H9 (cell line): ENCODE data around the gene PCDHA8. TPM values are rescaled to one million over a fixed set of nuclear protein-coding genes. Genes with fewer than 3 reads are reported as not detected.

ENCODE experiments used
- DNase-seq: peaks from one replicate; pipeline ENCODE4 v3.0.0-alpha.2; 2017
- H2AFZ ChIP-seq: one replicate; pipeline ENCODE4 v1.6.1; 2013; ENCODE audit warnings: mild to moderate bottlenecking, low read length, control low read depth, moderate library complexity
- H2AK5ac ChIP-seq: 2 replicates; pipeline ENCODE4 v1.6.1; 2013; ENCODE audit warnings: low read length, control low read depth, mixed read lengths; ENCODE audit not compliant: insufficient read length
- H2BK120ac ChIP-seq: one replicate; pipeline ENCODE4 v1.6.1; 2013; ENCODE audit warnings: low read depth, mild to moderate bottlenecking, low read length, control low read depth, inconsistent platforms; ENCODE audit not compliant: poor library complexity, severe bottlenecking
- H2BK12ac ChIP-seq: 2 replicates; pipeline ENCODE4 v1.6.1; 2013; ENCODE audit warnings: low read length, control low read depth, mixed read lengths, low read depth; ENCODE audit not compliant: insufficient read length
- H2BK15ac ChIP-seq: 2 replicates; pipeline ENCODE4 v1.6.1; 2013; ENCODE audit warnings: low read depth, low read length, control low read depth
- H2BK20ac ChIP-seq: one replicate; pipeline ENCODE4 v1.6.1; 2013; ENCODE audit warnings: low read depth, mild to moderate bottlenecking, low read length, control low read depth, inconsistent platforms; ENCODE audit not compliant: poor library complexity, severe bottlenecking
- H2BK5ac ChIP-seq: 2 replicates; pipeline ENCODE4 v1.6.1; 2013; ENCODE audit warnings: low read length, control low read depth, mixed read lengths; ENCODE audit not compliant: insufficient read length
- H3K14ac ChIP-seq: 2 replicates; pipeline ENCODE4 v1.6.1; 2013; ENCODE audit warnings: low read length, control low read depth; ENCODE audit not compliant: insufficient read depth
- H3K18ac ChIP-seq: 2 replicates; pipeline ENCODE4 v1.6.1; 2013; ENCODE audit warnings: low read depth, mild to moderate bottlenecking, mixed read lengths, low read length, control low read depth; ENCODE audit not compliant: insufficient read length
- H3K23ac ChIP-seq: 2 replicates; pipeline ENCODE4 v1.6.1; 2013; ENCODE audit warnings: low read length, control low read depth, mixed read lengths, low read depth; ENCODE audit not compliant: insufficient read length
- H3K23me2 ChIP-seq: 2 replicates; pipeline ENCODE4 v1.6.1; 2013; ENCODE audit warnings: low read depth, mild to moderate bottlenecking, mixed read lengths, low read length, control low read depth; ENCODE audit not compliant: insufficient read length, poor library complexity, severe bottlenecking
- H3K27ac ChIP-seq: 2 replicates; pipeline ENCODE4 v1.5.1; 2013; ENCODE audit warnings: low read length, control low read depth, mixed read lengths, low read depth; ENCODE audit not compliant: insufficient read length
- H3K27me3 ChIP-seq: 2 replicates; pipeline ENCODE4 v1.6.1; 2013; ENCODE audit warnings: low read length, control low read depth, inconsistent platforms; ENCODE audit not compliant: insufficient read depth
- H3K4ac ChIP-seq: 2 replicates; pipeline ENCODE4 v1.6.1; 2013; ENCODE audit warnings: low read depth, mild to moderate bottlenecking, control low read depth, inconsistent platforms, low read length, moderate library complexity
- H3K4me1 ChIP-seq: 2 replicates; pipeline ENCODE4 v1.6.1; 2013; ENCODE audit warnings: low read length, control low read depth, inconsistent platforms; ENCODE audit not compliant: insufficient read depth
- H3K4me2 ChIP-seq: 2 replicates; pipeline ENCODE4 v1.6.1; 2013; ENCODE audit warnings: low read length, control low read depth, mixed read lengths; ENCODE audit not compliant: insufficient read length, insufficient read depth
- H3K56ac ChIP-seq: 2 replicates; pipeline ENCODE4 v1.6.1; 2013; ENCODE audit warnings: low read depth, mild to moderate bottlenecking, mixed read lengths, low read length, control low read depth; ENCODE audit not compliant: insufficient read length
- H3K79me1 ChIP-seq: 2 replicates; pipeline ENCODE4 v1.6.1; 2013; ENCODE audit warnings: low read depth, mild to moderate bottlenecking, moderate library complexity, low read length, control low read depth, inconsistent platforms; ENCODE audit not compliant: insufficient read depth, poor library complexity, severe bottlenecking
- H3K79me2 ChIP-seq: 2 replicates; pipeline ENCODE4 v1.6.1; 2013; ENCODE audit warnings: low read length, control low read depth, inconsistent platforms; ENCODE audit not compliant: insufficient read depth
- H3K9ac ChIP-seq: 2 replicates; pipeline ENCODE4 v1.6.1; 2013; ENCODE audit warnings: low read length, control low read depth, mixed read lengths; ENCODE audit not compliant: insufficient read length; ENCODE audit errors: extremely low read depth
- H3K9me3 ChIP-seq: one replicate; pipeline ENCODE4 v1.6.1; 2013; ENCODE audit warnings: low read depth, low read length, inconsistent platforms; ENCODE audit not compliant: control insufficient read depth
- H3T11ph ChIP-seq: one replicate; pipeline ENCODE4 v1.6.1; 2013; ENCODE audit warnings: mild to moderate bottlenecking, low read length, control low read depth, inconsistent platforms
- H4K20me1 ChIP-seq: one replicate; pipeline ENCODE4 v1.6.1; 2013; ENCODE audit not compliant: control insufficient read depth, insufficient read length, insufficient read depth
- H4K5ac ChIP-seq: 2 replicates; pipeline ENCODE4 v1.6.1; 2013; ENCODE audit warnings: low read depth, mild to moderate bottlenecking, mixed read lengths, low read length, control low read depth; ENCODE audit not compliant: insufficient read length
- H4K8ac ChIP-seq: replicated peaks from 2 replicates; pipeline ENCODE4 v1.6.1; 2013; ENCODE audit warnings: low read length, control low read depth, mixed read lengths, low read depth; ENCODE audit not compliant: insufficient read length
- H4K91ac ChIP-seq: 2 replicates; pipeline ENCODE4 v1.6.1; 2013; ENCODE audit warnings: low read depth, mild to moderate bottlenecking, moderate library complexity, mixed read lengths, low read length, control low read depth; ENCODE audit not compliant: insufficient read length
- H3K27ac Mint-ChIP-seq, 3 experiments: 2 replicates in 2 of 3; 3 replicates in 1 of 3; pipeline ENCODE4 v1.8.0; 2020 to 2021; ENCODE audit warnings: mixed read lengths in 3 of 3, mild to moderate bottlenecking in 1 of 3, moderate library complexity in 1 of 3
- H3K27me3 Mint-ChIP-seq: 2 replicates; pipeline ENCODE4 v1.8.0; 2021; ENCODE audit warnings: low read depth, mild to moderate bottlenecking, moderate library complexity, mixed read lengths
- H3K36me3 Mint-ChIP-seq, 3 experiments: 2 replicates in 2 of 3; 3 replicates in 1 of 3; pipeline ENCODE4 v1.8.0; 2020 to 2021; ENCODE audit warnings: low read depth in 3 of 3, mixed read lengths in 3 of 3; ENCODE audit not compliant: insufficient read depth in 1 of 3
- H3K4me1 Mint-ChIP-seq, 2 experiments: 2 replicates each; pipeline ENCODE4 v1.8.0; 2020; ENCODE audit warnings: mixed read lengths in 2 of 2
- H3K4me3 Mint-ChIP-seq, 2 experiments: 2 replicates in 1 of 2; 3 replicates in 1 of 2; pipeline ENCODE4 v1.8.0; 2020 to 2021; ENCODE audit warnings: mild to moderate bottlenecking in 2 of 2, mixed read lengths in 2 of 2, moderate library complexity in 1 of 2
- H3K9me3 Mint-ChIP-seq, 2 experiments: 2 replicates in 1 of 2; 3 replicates in 1 of 2; pipeline ENCODE4 v1.8.0; 2020; ENCODE audit warnings: mild to moderate bottlenecking in 2 of 2, mixed read lengths in 2 of 2, moderate library complexity in 1 of 2
- WGBS: extraction: QIAGEN DNeasy Blood & Tissue Kit; methylation state at CpG from one replicate; pipeline ENCODE4 v1.1.7; 2013; ENCODE audit warnings: missing lambda C conversion rate, low lambda C conversion rate, mixed read lengths; ENCODE audit not compliant: insufficient read length; ENCODE audit errors: extremely low coverage; 5-methylcytosine and 5-hydroxymethylcytosine counted together
- total RNA-seq: library from RNA; stranded (reverse); gene quantifications from 2 replicates; pipeline ENCODE4 v1.2.1, GENCODE V29; 2021
- TF ChIP-seq, protein P1 (sequence below): fragments of 200-600 bp; sonication (generic); conservative IDR thresholded peaks from 3 replicates; pipeline ENCODE4 v1.8.0; 2021; ENCODE audit warnings: antibody characterized with exemption, mild to moderate bottlenecking

PCDHA8 gene
- total RNA-seq, 1 experiment from 2014 or later, result 0.57 TPM

DNA sequence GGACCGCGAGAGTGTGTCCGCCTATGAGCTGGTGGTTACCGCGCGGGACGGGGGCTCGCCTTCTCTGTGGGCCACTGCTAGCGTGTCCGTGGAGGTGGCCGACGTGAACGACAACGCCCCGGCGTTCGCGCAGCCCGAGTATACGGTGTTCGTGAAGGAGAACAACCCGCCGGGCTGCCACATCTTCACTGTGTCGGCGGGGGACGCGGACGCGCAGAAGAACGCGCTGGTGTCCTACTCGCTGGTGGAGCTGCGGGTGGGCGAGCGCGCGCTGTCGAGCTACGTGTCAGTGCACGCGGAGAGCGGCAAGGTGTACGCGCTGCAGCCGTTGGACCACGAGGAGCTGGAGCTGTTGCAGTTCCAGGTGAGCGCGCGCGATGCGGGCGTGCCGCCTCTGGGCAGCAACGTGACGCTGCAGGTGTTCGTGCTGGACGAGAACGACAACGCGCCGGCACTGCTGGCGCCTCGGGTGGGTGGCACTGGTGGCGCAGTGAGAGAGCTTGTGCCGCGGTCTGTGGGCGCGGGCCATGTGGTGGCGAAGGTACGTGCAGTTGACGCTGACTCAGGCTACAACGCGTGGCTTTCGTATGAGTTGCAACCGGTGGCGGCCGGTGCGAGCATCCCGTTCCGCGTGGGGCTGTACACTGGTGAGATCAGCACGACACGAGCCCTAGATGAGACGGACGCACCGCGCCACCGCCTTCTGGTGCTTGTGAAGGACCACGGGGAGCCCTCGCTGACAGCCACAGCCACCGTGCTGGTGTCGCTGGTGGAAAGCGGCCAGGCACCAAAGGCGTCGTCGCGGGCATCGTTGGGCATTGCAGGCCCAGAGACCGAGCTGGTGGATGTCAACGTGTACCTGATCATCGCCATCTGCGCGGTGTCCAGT is 5.1 kb upstream of the PCDHA8 start:
- no peak overlapping the region for H3K23ac ChIP-seq
- H3K56ac ChIP-seq, result no peak overlapping the region
- TF ChIP-seq, protein P1, sequence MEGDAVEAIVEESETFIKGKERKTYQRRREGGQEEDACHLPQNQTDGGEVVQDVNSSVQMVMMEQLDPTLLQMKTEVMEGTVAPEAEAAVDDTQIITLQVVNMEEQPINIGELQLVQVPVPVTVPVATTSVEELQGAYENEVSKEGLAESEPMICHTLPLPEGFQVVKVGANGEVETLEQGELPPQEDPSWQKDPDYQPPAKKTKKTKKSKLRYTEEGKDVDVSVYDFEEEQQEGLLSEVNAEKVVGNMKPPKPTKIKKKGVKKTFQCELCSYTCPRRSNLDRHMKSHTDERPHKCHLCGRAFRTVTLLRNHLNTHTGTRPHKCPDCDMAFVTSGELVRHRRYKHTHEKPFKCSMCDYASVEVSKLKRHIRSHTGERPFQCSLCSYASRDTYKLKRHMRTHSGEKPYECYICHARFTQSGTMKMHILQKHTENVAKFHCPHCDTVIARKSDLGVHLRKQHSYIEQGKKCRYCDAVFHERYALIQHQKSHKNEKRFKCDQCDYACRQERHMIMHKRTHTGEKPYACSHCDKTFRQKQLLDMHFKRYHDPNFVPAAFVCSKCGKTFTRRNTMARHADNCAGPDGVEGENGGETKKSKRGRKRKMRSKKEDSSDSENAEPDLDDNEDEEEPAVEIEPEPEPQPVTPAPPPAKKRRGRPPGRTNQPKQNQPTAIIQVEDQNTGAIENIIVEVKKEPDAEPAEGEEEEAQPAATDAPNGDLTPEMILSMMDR, result no peak
- no peak overlapping the region for H4K8ac ChIP-seq
- no peak overlapping the region for H4K5ac ChIP-seq
- H3K79me1 ChIP-seq, result no peaks in the 10 kb centered on the region
- H3K4me2 ChIP-seq, result no peak overlapping the region
- H2BK20ac ChIP-seq, result no peak overlapping the region
- H3K18ac ChIP-seq, result no peak overlapping the region
- no peaks in the 10 kb centered on the region for H3K4me1 ChIP-seq
- no peak overlapping the region for H4K91ac ChIP-seq
- no peaks in the 10 kb centered on the region for H3K79me2 ChIP-seq
- peaks cover 0 to 4% of the 10 kb centered on the region in 2 experiments; a peak in 1 of 4 replicates for H3K4me1 Mint-ChIP-seq
- H2AK5ac ChIP-seq, result no peak overlapping the region
- H3K9me3 Mint-ChIP-seq, result peaks cover 20 to 23% of the 10 kb centered on the region in 2 experiments
- H3K9ac ChIP-seq, result no peak overlapping the region
- H3K27ac ChIP-seq, result no peak overlapping the region
- H4K20me1 ChIP-seq, result no peaks in the 10 kb centered on the region
- no peak overlapping the region for H3K4ac ChIP-seq
- no peak overlapping the region for H3T11ph ChIP-seq
- no peak overlapping the region for H3K4me3 Mint-ChIP-seq
- H3K27me3 ChIP-seq, result no peaks in the 10 kb centered on the region
- H2AFZ ChIP-seq, result no peak overlapping the region
- H2BK12ac ChIP-seq, result no peak overlapping the region
- no peak for DNase-seq
- H3K27me3 Mint-ChIP-seq, result no peaks in the 10 kb centered on the region
- no peak overlapping the region for H2BK120ac ChIP-seq
- H2BK15ac ChIP-seq, result no peak overlapping the region
- H3K36me3 Mint-ChIP-seq, result peaks cover 14 to 31% (median 15%) of the 10 kb centered on the region in 3 experiments
- H3K27ac Mint-ChIP-seq, result no peak overlapping the region
- WGBS, result no CpG with 5 or more reads among the region's 103 CpGs
- no peaks in the 10 kb centered on the region for H3K9me3 ChIP-seq
- H3K23me2 ChIP-seq, result no peaks in the 10 kb centered on the region
- H2BK5ac ChIP-seq, result no peak overlapping the region
- H3K14ac ChIP-seq, result no peak overlapping the region
